IMR-90 (cell line): ENCODE data around the gene ACOXL. TPM values are rescaled to one million over a fixed set of nuclear protein-coding genes. Genes with fewer than 3 reads are reported as not detected.

Experiments used
- ATAC-seq: fragments of 200-7000 bp; cut with Tn5 transposase; 2 replicates; pipeline ENCODE4 v1.9.1; 2020; ENCODE audit warnings: low read depth, mild to moderate bottlenecking, moderate library complexity
- BruUV-seq: library from RNA; stranded (reverse); fragments of 400-500 nt; replicated peaks from 2 replicates; lab custom pipeline; 2021; lab: Mats Ljungman, UMichigan
- CTCF ChIA-PET: fragments of 300-600 bp; formaldehyde crosslinking; extraction: SDS; loops from one replicate; lab custom pipeline; 2021; ENCODE audit warnings: antibody characterized with exemption; lab: Yijun Ruan, JAX
- POLR2A ChIA-PET: fragments of 300-600 bp; sonication (Branson Sonifier 250); formaldehyde crosslinking; loops from one replicate; lab custom pipeline; 2022; ENCODE audit warnings: antibody characterized with exemption; ENCODE audit not compliant: unreplicated experiment; lab: Charles Lee
- DNase-seq: peaks from one replicate; pipeline ENCODE4 v3.0.0; 2013
- H2AFZ ChIP-seq: replicated peaks from 2 replicates; pipeline ENCODE3; 2013; ENCODE audit warnings: low read length, mild to moderate bottlenecking; ENCODE audit not compliant: poor library complexity
- H2AK5ac ChIP-seq: 2 replicates; pipeline ENCODE4 v1.6.1; 2013; ENCODE audit warnings: low read depth, low read length, inconsistent platforms
- H2AK9ac ChIP-seq: replicated peaks from 2 replicates; pipeline ENCODE3; 2013; ENCODE audit warnings: mild to moderate bottlenecking, low read depth, low read length, moderate library complexity; ENCODE audit not compliant: poor library complexity
- H2BK120ac ChIP-seq: 2 replicates; pipeline ENCODE4 v1.6.1; 2013; ENCODE audit warnings: low read depth, low read length, inconsistent platforms
- H2BK15ac ChIP-seq: 3 replicates; pipeline ENCODE4 v1.6.1; 2013; ENCODE audit warnings: low read depth, low read length, inconsistent platforms
- H2BK20ac ChIP-seq: 2 replicates; pipeline ENCODE4 v1.6.1; 2013; ENCODE audit warnings: low read depth, mild to moderate bottlenecking, inconsistent platforms, low read length, moderate library complexity
- H2BK5ac ChIP-seq: 2 replicates; pipeline ENCODE4 v1.6.1; 2013; ENCODE audit warnings: mild to moderate bottlenecking, low read depth, low read length, inconsistent platforms; ENCODE audit not compliant: poor library complexity, severe bottlenecking
- H3K14ac ChIP-seq: replicated peaks from 2 replicates; pipeline ENCODE4 v1.6.1; 2013; ENCODE audit warnings: low read depth, low read length, inconsistent platforms
- H3K18ac ChIP-seq: 2 replicates; pipeline ENCODE4 v1.6.1; 2013; ENCODE audit warnings: low read depth, low read length, control low read depth
- H3K23ac ChIP-seq: 2 replicates; pipeline ENCODE4 v1.6.1; 2013; ENCODE audit warnings: low read depth, low read length, inconsistent platforms
- H3K27ac ChIP-seq: 2 replicates; pipeline ENCODE4 v1.5.1; 2013; ENCODE audit warnings: mild to moderate bottlenecking, control low read depth, low read length; ENCODE audit not compliant: insufficient read depth
- H3K27me3 ChIP-seq: 2 replicates; pipeline ENCODE4 v1.6.1; 2013; ENCODE audit warnings: low read length; ENCODE audit not compliant: control insufficient read depth, insufficient read depth
- H3K36me3 ChIP-seq: 2 replicates; pipeline ENCODE4 v1.6.1; 2013; ENCODE audit warnings: low read length, mixed read lengths; ENCODE audit not compliant: control insufficient read depth, insufficient read depth
- H3K4ac ChIP-seq: 2 replicates; pipeline ENCODE4 v1.6.1; 2013; ENCODE audit warnings: low read depth, low read length, inconsistent platforms
- H3K4me1 ChIP-seq: 2 replicates; pipeline ENCODE4 v1.6.1; 2013; ENCODE audit warnings: low read length, mixed read lengths; ENCODE audit not compliant: control insufficient read depth, insufficient read depth
- H3K4me2 ChIP-seq: 2 replicates; pipeline ENCODE4 v1.6.1; 2013; ENCODE audit warnings: low read depth, mild to moderate bottlenecking, control low read depth, low read length, moderate library complexity
- H3K4me3 ChIP-seq: 2 replicates; pipeline ENCODE4 v1.5.1; 2013; ENCODE audit warnings: low read depth, mild to moderate bottlenecking, control low read depth, low read length, moderate library complexity; ENCODE audit not compliant: insufficient read depth
- H3K56ac ChIP-seq: 2 replicates; pipeline ENCODE4 v1.6.1; 2013; ENCODE audit warnings: low read length, inconsistent platforms; ENCODE audit not compliant: insufficient read depth; ENCODE audit errors: extremely low read depth
- H3K79me1 ChIP-seq, 2 experiments: 2 replicates each; pipeline ENCODE4 v1.6.1; 2013; ENCODE audit warnings: low read length in 2 of 2, inconsistent platforms in 1 of 2, low read depth in 1 of 2
- H3K9ac ChIP-seq: 2 replicates; pipeline ENCODE4 v1.6.1; 2013; ENCODE audit warnings: low read depth, low read length, control low read depth
- H3K9me1 ChIP-seq: 2 replicates; pipeline ENCODE4 v1.6.1; 2013; ENCODE audit warnings: low read length, inconsistent platforms; ENCODE audit not compliant: insufficient read depth
- H3K9me3 ChIP-seq: 2 replicates; pipeline ENCODE4 v1.6.1; 2013; ENCODE audit warnings: low read length; ENCODE audit not compliant: control insufficient read depth, insufficient read depth
- H4K20me1 ChIP-seq: 2 replicates; pipeline ENCODE4 v1.6.1; 2013; ENCODE audit warnings: low read length, inconsistent platforms; ENCODE audit not compliant: insufficient read depth
- H4K5ac ChIP-seq: 2 replicates; pipeline ENCODE4 v1.6.1; 2013; ENCODE audit warnings: mild to moderate bottlenecking, low read depth, low read length, control low read depth
- H4K8ac ChIP-seq, 2 experiments: 2 replicates each; pipeline ENCODE4 v1.6.1; 2013; ENCODE audit warnings: low read depth in 2 of 2, low read length in 2 of 2, control low read depth in 1 of 2, inconsistent platforms in 1 of 2
- H4K91ac ChIP-seq: 2 replicates; pipeline ENCODE4 v1.6.1; 2013; ENCODE audit warnings: low read depth, low read length, inconsistent platforms; ENCODE audit not compliant: insufficient read depth
- CEBPB ChIP-seq: IDR thresholded peaks from 2 replicates; pipeline ENCODE4 v1.6.1; 2012; ENCODE audit warnings: low read depth, low read length, improper control_type of control experiment
- WGBS, 2 experiments: methylation state at CpG; one replicate each; pipeline versions ENCODE4 v1.1.5 to v1.1.7; 2013; ENCODE audit warnings: missing lambda C conversion rate in 2 of 2; ENCODE audit not compliant: insufficient read length in 1 of 2; ENCODE audit errors: extremely low coverage in 2 of 2; 5-methylcytosine and 5-hydroxymethylcytosine counted together
- dilution Hi-C: fragments of 300-500 bp; cut with HindIII; formaldehyde crosslinking; loops from one replicate; pipeline ENCODE4 v1.14.3; 2018; ENCODE audit warnings: low sequenced_read_pairs; ENCODE audit not compliant: unreplicated experiment
- in situ Hi-C: fragments of 300-500 bp; cut with MboI; formaldehyde crosslinking; loops from 3 replicates; pipeline ENCODE4 v1.14.3; 2019; ENCODE audit warnings: low sequenced_read_pairs, inconsistent platforms, mixed read lengths
- intact Hi-C: fragments of 100-400 bp; cut with micrococcal nuclease; formaldehyde crosslinking; loops from 2 replicates; pipeline ENCODE4 v1.10.0; 2022
- polyA plus RNA-seq, 3 experiments: library from polyadenylated mRNA; depleted of rRNA; stranded (reverse); fragments of >200 nt; gene quantifications; 2 replicates each; pipeline ENCODE4 v1.2.3, GENCODE V29; 2012; ENCODE audit warnings: low replicate concordance in 1 of 3
- total RNA-seq: library from RNA; depleted of rRNA; stranded (reverse); fragments of >200 nt; gene quantifications from 2 replicates; pipeline ENCODE4 v1.2.3, GENCODE V29; 2012

Gene ACOXL
- total and polyA plus RNA-seq, 2 of the 4 experiments (the other 2 are of a cell fraction), result not detected

DNA sequence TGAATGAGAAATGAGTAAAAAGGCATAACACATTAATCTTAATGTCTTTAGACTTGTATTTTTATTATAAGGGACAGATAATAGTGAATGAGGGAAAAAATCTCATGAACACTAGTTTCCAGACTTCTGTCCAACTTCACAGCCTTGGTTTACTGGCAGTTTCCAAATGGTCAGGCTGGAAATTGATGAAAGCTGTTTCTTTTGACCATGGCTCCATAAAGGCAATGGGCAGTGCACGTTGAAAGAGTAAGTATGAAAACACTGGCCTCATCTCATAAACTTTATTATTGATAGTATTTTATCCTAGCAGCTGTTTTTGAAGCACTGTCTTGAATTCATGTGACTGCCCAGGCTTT is 411.4 kb downstream of the ACOXL start:
- Histone ChIP-seq H4K8ac (no peak overlapping the region), H3K36me3 (peaks cover 5% of the 10 kb centered on the region), H3K4me1 (no peaks in the 10 kb centered on the region), H3K9me3 (no peaks in the 10 kb centered on the region), H3K56ac (no peak overlapping the region), H4K20me1 (peaks cover 3% of the 10 kb centered on the region; the same call in 1 of the 2 replicates), H3K23ac (no peak overlapping the region), H3K14ac (no peak overlapping the region), H4K5ac (no peak overlapping the region), H2BK15ac (no peak overlapping the region), H3K9me1 (no peaks in the 10 kb centered on the region), H2AFZ (no peak overlapping the region), H4K91ac (no peak overlapping the region), H2AK9ac (no peak overlapping the region), H2BK120ac (no peak overlapping the region), H3K27me3 (no peaks in the 10 kb centered on the region; the same call in 1 of the 2 replicates), H2AK5ac (no peak overlapping the region), H3K79me1 (no peaks in the 10 kb centered on the region), H3K18ac (no peak overlapping the region), H3K27ac (no peak overlapping the region), H3K4me2 (no peak overlapping the region), H2BK5ac (no peak overlapping the region), H3K9ac (no peak overlapping the region), H3K4ac (no peak overlapping the region), H3K4me3 (no peak overlapping the region), H2BK20ac (no peak overlapping the region)
- dilution Hi-C loops, result no loop called here
- BruUV-seq, result no TSS peak
- WGBS, 2 experiments, result no CpG with 5 or more reads among the region's 1 CpG
- ATAC-seq (no peak), DNase-seq (no peak)
- intact Hi-C loops, result no loop called here
- ChIA-PET CTCF (no interaction called here), POLR2A (no interaction called here)
- TF ChIP-seq CEBPB, result no peak
- in situ Hi-C loops, result no loop called here
